NCI-H82 (cell line): Measurements from ENCODE around the gene FOXN1.
"Not testable (repeated sequence)": the region's sequence is repeated elsewhere in the genome, so short reads cannot be mapped to it uniquely, and the experiment has no call there.

Experiments used
- DNase-seq: peaks from one replicate; lab custom pipeline; 2025; lab: John Stamatoyannopoulos, UW

The FOXN1 gene

GRCh38 chr17:28500712-28501379 is 5.3 kb upstream of the FOXN1 start:
- peak; percentile 99 for DNase-seq

GRCh38 chr17:28501421-28502284 is 4.5 kb upstream of the FOXN1 start:
- peak; percentile 63 for DNase-seq

GRCh38 chr17:28503420-28503819 is 2.7 kb upstream of the FOXN1 start:
- DNase-seq = no peak

- no peak for DNase-seq
These were observed 777 bp downstream of the FOXN1 start for GRCh38 chr17:28506763-28507487.

GRCh38 chr17:28507567-28508203 is 1.5 kb downstream of the FOXN1 start:
- DNase-seq = no peak

GRCh38 chr17:28508211-28508724 is 2.1 kb downstream of the FOXN1 start:
- DNase-seq = peak; percentile 88

- DNase-seq = no peak
These were observed 3.6 kb downstream of the FOXN1 start for GRCh38 chr17:28509789-28510188.

GRCh38 chr17:28511858-28512461 is 5.8 kb downstream of the FOXN1 start:
- DNase-seq = peak; percentile 98

- no peak for DNase-seq
These were observed 7.3 kb downstream of the FOXN1 start for GRCh38 chr17:28513476-28513875.

GRCh38 chr17:28514561-28515002 is 8.4 kb downstream of the FOXN1 start:
- DNase-seq = no peak

GRCh38 chr17:28515518-28515917 is 9.4 kb downstream of the FOXN1 start:
- no peak for DNase-seq

GRCh38 chr17:28518132-28518531 is 12.0 kb downstream of the FOXN1 start:
- DNase-seq = no peak

GRCh38 chr17:28518578-28518977 is 12.4 kb downstream of the FOXN1 start:
- no peak for DNase-seq

GRCh38 chr17:28519236-28519635 is 13.1 kb downstream of the FOXN1 start:
- no peak for DNase-seq

GRCh38 chr17:28520687-28521086 is 14.5 kb downstream of the FOXN1 start:
- no peak for DNase-seq

- no peak for DNase-seq
These were observed 15.3 kb downstream of the FOXN1 start for GRCh38 chr17:28521311-28522085.

GRCh38 chr17:28522281-28522680 is 16.1 kb downstream of the FOXN1 start:
- not testable (repeated sequence) for DNase-seq

- DNase-seq = no peak
These were observed 17.0 kb downstream of the FOXN1 start for GRCh38 chr17:28523186-28523585.

- DNase-seq = no peak
These were observed 17.7 kb downstream of the FOXN1 start for GRCh38 chr17:28523876-28524275.
